ENCODE measurements around the gene MET. TPM values are rescaled to one million over a fixed set of nuclear protein-coding genes. Genes with fewer than 3 reads are reported as not detected.

Gene MET
- total and polyA plus RNA-seq, 2 of the 8 experiments (the other 6 are each of a cell fraction or from before 2014, with no cell fraction given), result 3.5 to 12.9 TPM

DNA sequence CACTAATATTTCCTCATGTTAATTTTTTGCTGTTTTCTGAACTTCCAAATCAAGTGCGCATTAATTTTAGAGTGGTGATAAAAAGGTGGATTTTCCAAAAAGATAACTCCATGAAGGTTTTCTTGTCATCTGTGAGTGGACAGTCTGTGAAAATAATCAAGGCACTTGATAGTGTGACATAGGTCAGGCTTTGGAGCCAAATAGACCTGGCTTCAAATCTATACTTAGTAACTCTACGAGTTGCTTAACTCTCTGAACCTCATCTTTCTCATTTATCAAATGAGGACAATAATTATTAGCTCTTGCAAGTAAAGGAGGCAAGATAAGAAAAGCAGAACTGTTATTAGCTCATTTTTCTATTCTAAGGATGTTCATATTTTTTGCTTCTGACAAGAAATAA lies 24.7 kb upstream of the MET start:
- H3K4me1 ChIP-seq (replicated peaks in 1 of 4; ENCODE audit: control insufficient read depth in 3 of 4, insufficient read depth in 4 of 4, low read length in 3 of 4), result no peaks in the 10 kb centered on the region
- no peak overlapping the region for H2AK5ac ChIP-seq (ENCODE audit: low read depth, low read length)
- no peak overlapping the region for H2BK15ac ChIP-seq (ENCODE audit: low read length)
- H3K14ac ChIP-seq (ENCODE audit: insufficient read length), result no peak overlapping the region
- H3K27me3 ChIP-seq (replicated peaks in 1 of 4; ENCODE audit: control insufficient read depth in 3 of 4, extremely low read depth in 1 of 4, insufficient read depth in 3 of 4, low read length in 3 of 4), result no peaks in the 10 kb centered on the region
- no peak overlapping the region for H2AFZ ChIP-seq (ENCODE audit: low read length)
- H3K27ac ChIP-seq (ENCODE audit: low read depth, low read length), result no peak overlapping the region
- TF ChIP-seq MAFK (IDR thresholded peaks at IDR 0.05; ENCODE audit: low read depth, low read length) (no peak), TBP (IDR thresholded peaks at IDR 0.05; ENCODE audit: low read depth, low read length) (no peak), NRF1 (IDR thresholded peaks at IDR 0.05; ENCODE audit: low read depth, low read length) (no peak), BCL11A (IDR thresholded peaks at IDR 0.05; ENCODE audit: low read depth in 2 of 2, low read length in 2 of 2) (no peak), HDAC6 (IDR thresholded peaks at IDR 0.05; ENCODE audit: low read depth, low read length) (no peak), EP300 (IDR thresholded peaks at IDR 0.05; ENCODE audit: borderline replicate concordance in 1 of 2, low read depth in 2 of 2, low read length in 2 of 2) (no peak)
- TF ChIP-seq, protein P1, sequence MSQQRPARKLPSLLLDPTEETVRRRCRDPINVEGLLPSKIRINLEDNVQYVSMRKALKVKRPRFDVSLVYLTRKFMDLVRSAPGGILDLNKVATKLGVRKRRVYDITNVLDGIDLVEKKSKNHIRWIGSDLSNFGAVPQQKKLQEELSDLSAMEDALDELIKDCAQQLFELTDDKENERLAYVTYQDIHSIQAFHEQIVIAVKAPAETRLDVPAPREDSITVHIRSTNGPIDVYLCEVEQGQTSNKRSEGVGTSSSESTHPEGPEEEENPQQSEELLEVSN (IDR thresholded peaks at IDR 0.05), result no peak
- WGBS, 2 experiments (ENCODE audit: extremely low coverage in 1 of 2, insufficient coverage in 1 of 2, insufficient read length in 1 of 2, insufficient replicate concordance in 2 of 2, low coverage in 1 of 2, low lambda C conversion rate in 2 of 2, missing lambda C conversion rate in 1 of 2), result 86% methylated on average over 2 of the region's 2 CpGs; no CpG with 5 or more reads in 1 of the 2 experiments
- H2BK12ac ChIP-seq (ENCODE audit: low read depth, low read length), result no peak overlapping the region
- no peak overlapping the region for H3K4ac ChIP-seq (replicated peaks; ENCODE audit: insufficient read length, low read depth, low read length)
- FAIRE-seq, result no peak
- no peak overlapping the region for H3K56ac ChIP-seq (replicated peaks; ENCODE audit: insufficient read length, low read depth, low read length)
- ChIA-PET CTCF (ENCODE audit: partially characterized antibody) (interaction anchor here (1.2 kb wide), 1 partner anchor 180 kb away, joined by 3 read pairs; no protein-coding TSS in a partner anchor), POLR2A (ENCODE audit: partially characterized antibody) (no interaction called here)
- H4K5ac ChIP-seq (ENCODE audit: insufficient read length, low read depth, low read length), result no peak overlapping the region
- DNase-seq (ENCODE audit: low read depth in 1 of 2, low spot score in 2 of 2), result no peak
- no peaks in the 10 kb centered on the region for H3K79me2 ChIP-seq (ENCODE audit: control insufficient read depth in 1 of 2, insufficient read depth in 2 of 2, low read length in 2 of 2)
- H3K79me1 ChIP-seq (ENCODE audit: low read depth, low read length), result no peaks in the 10 kb centered on the region
- H4K91ac ChIP-seq (replicated peaks; ENCODE audit: insufficient read length, low read length), result no peak overlapping the region
- H3K23me2 ChIP-seq (ENCODE audit: low read depth, low read length), result no peaks in the 10 kb centered on the region
- no peaks in the 10 kb centered on the region for H3K36me3 ChIP-seq (ENCODE audit: control insufficient read depth in 2 of 4, insufficient read depth in 4 of 4, low read length in 3 of 4)
- no peak overlapping the region for H3K9ac ChIP-seq (replicated peaks in 1 of 4; ENCODE audit: extremely low read depth in 1 of 4, low read depth in 3 of 4, low read length in 3 of 4)
- no peak overlapping the region for H2BK120ac ChIP-seq (replicated peaks; ENCODE audit: low read depth, low read length)
- no peaks in the 10 kb centered on the region for H3K9me3 ChIP-seq (ENCODE audit: insufficient read depth in 2 of 2, low read depth in 1 of 2, low read length in 1 of 2)
- H2BK5ac ChIP-seq (ENCODE audit: low read depth, low read length), result no peak overlapping the region
- no peak overlapping the region for H3K18ac ChIP-seq (ENCODE audit: extremely low read depth, low read length)
- no peaks in the 10 kb centered on the region for H4K20me1 ChIP-seq (replicated peaks in 1 of 2; ENCODE audit: control insufficient read depth in 1 of 2, insufficient read depth in 2 of 2, low read length in 2 of 2)
- no peak overlapping the region for H4K8ac ChIP-seq (ENCODE audit: extremely low read depth, insufficient read depth, low read length)
- no peak overlapping the region for H3K23ac ChIP-seq (ENCODE audit: insufficient read length)
- no peak overlapping the region for H2BK20ac ChIP-seq (ENCODE audit: low read length)
- no peak overlapping the region for H3K4me2 ChIP-seq (ENCODE audit: insufficient read depth in 1 of 2, low read depth in 2 of 2, low read length in 2 of 2)
- H3K4me3 ChIP-seq (ENCODE audit: extremely low read depth in 1 of 4, insufficient read depth in 2 of 4, low read depth in 3 of 4, low read length in 4 of 4), result no peak overlapping the region
